H9 (cell line): Measurements from ENCODE around the gene CBFA2T2. TPM values are rescaled to one million over a fixed set of nuclear protein-coding genes. Genes with fewer than 3 reads are reported as not detected.

Experiments
- DNase-seq: peaks from one replicate; pipeline ENCODE4 v3.0.0-alpha.2; 2017
- H2AFZ ChIP-seq: one replicate; pipeline ENCODE4 v1.6.1; 2013; ENCODE audit warnings: mild to moderate bottlenecking, low read length, control low read depth, moderate library complexity
- H2AK5ac ChIP-seq: 2 replicates; pipeline ENCODE4 v1.6.1; 2013; ENCODE audit warnings: low read length, control low read depth, mixed read lengths; ENCODE audit not compliant: insufficient read length
- H2BK120ac ChIP-seq: one replicate; pipeline ENCODE4 v1.6.1; 2013; ENCODE audit warnings: low read depth, mild to moderate bottlenecking, low read length, control low read depth, inconsistent platforms; ENCODE audit not compliant: poor library complexity, severe bottlenecking
- H2BK12ac ChIP-seq: 2 replicates; pipeline ENCODE4 v1.6.1; 2013; ENCODE audit warnings: low read length, control low read depth, mixed read lengths, low read depth; ENCODE audit not compliant: insufficient read length
- H2BK15ac ChIP-seq: 2 replicates; pipeline ENCODE4 v1.6.1; 2013; ENCODE audit warnings: low read depth, low read length, control low read depth
- H2BK20ac ChIP-seq: one replicate; pipeline ENCODE4 v1.6.1; 2013; ENCODE audit warnings: low read depth, mild to moderate bottlenecking, low read length, control low read depth, inconsistent platforms; ENCODE audit not compliant: poor library complexity, severe bottlenecking
- H2BK5ac ChIP-seq: 2 replicates; pipeline ENCODE4 v1.6.1; 2013; ENCODE audit warnings: low read length, control low read depth, mixed read lengths; ENCODE audit not compliant: insufficient read length
- H3K14ac ChIP-seq: 2 replicates; pipeline ENCODE4 v1.6.1; 2013; ENCODE audit warnings: low read length, control low read depth; ENCODE audit not compliant: insufficient read depth
- H3K18ac ChIP-seq: 2 replicates; pipeline ENCODE4 v1.6.1; 2013; ENCODE audit warnings: low read depth, mild to moderate bottlenecking, mixed read lengths, low read length, control low read depth; ENCODE audit not compliant: insufficient read length
- H3K23ac ChIP-seq: 2 replicates; pipeline ENCODE4 v1.6.1; 2013; ENCODE audit warnings: low read length, control low read depth, mixed read lengths, low read depth; ENCODE audit not compliant: insufficient read length
- H3K23me2 ChIP-seq: 2 replicates; pipeline ENCODE4 v1.6.1; 2013; ENCODE audit warnings: low read depth, mild to moderate bottlenecking, mixed read lengths, low read length, control low read depth; ENCODE audit not compliant: insufficient read length, poor library complexity, severe bottlenecking
- H3K27ac ChIP-seq: 2 replicates; pipeline ENCODE4 v1.5.1; 2013; ENCODE audit warnings: low read length, control low read depth, mixed read lengths, low read depth; ENCODE audit not compliant: insufficient read length
- H3K27me3 ChIP-seq: 2 replicates; pipeline ENCODE4 v1.6.1; 2013; ENCODE audit warnings: low read length, control low read depth, inconsistent platforms; ENCODE audit not compliant: insufficient read depth
- H3K4ac ChIP-seq: 2 replicates; pipeline ENCODE4 v1.6.1; 2013; ENCODE audit warnings: low read depth, mild to moderate bottlenecking, control low read depth, inconsistent platforms, low read length, moderate library complexity
- H3K4me1 ChIP-seq: 2 replicates; pipeline ENCODE4 v1.6.1; 2013; ENCODE audit warnings: low read length, control low read depth, inconsistent platforms; ENCODE audit not compliant: insufficient read depth
- H3K4me2 ChIP-seq: 2 replicates; pipeline ENCODE4 v1.6.1; 2013; ENCODE audit warnings: low read length, control low read depth, mixed read lengths; ENCODE audit not compliant: insufficient read length, insufficient read depth
- H3K56ac ChIP-seq: 2 replicates; pipeline ENCODE4 v1.6.1; 2013; ENCODE audit warnings: low read depth, mild to moderate bottlenecking, mixed read lengths, low read length, control low read depth; ENCODE audit not compliant: insufficient read length
- H3K79me1 ChIP-seq: 2 replicates; pipeline ENCODE4 v1.6.1; 2013; ENCODE audit warnings: low read depth, mild to moderate bottlenecking, moderate library complexity, low read length, control low read depth, inconsistent platforms; ENCODE audit not compliant: insufficient read depth, poor library complexity, severe bottlenecking
- H3K79me2 ChIP-seq: 2 replicates; pipeline ENCODE4 v1.6.1; 2013; ENCODE audit warnings: low read length, control low read depth, inconsistent platforms; ENCODE audit not compliant: insufficient read depth
- H3K9ac ChIP-seq: 2 replicates; pipeline ENCODE4 v1.6.1; 2013; ENCODE audit warnings: low read length, control low read depth, mixed read lengths; ENCODE audit not compliant: insufficient read length; ENCODE audit errors: extremely low read depth
- H3K9me3 ChIP-seq: one replicate; pipeline ENCODE4 v1.6.1; 2013; ENCODE audit warnings: low read depth, low read length, inconsistent platforms; ENCODE audit not compliant: control insufficient read depth
- H3T11ph ChIP-seq: one replicate; pipeline ENCODE4 v1.6.1; 2013; ENCODE audit warnings: mild to moderate bottlenecking, low read length, control low read depth, inconsistent platforms
- H4K20me1 ChIP-seq: one replicate; pipeline ENCODE4 v1.6.1; 2013; ENCODE audit not compliant: control insufficient read depth, insufficient read length, insufficient read depth
- H4K5ac ChIP-seq: 2 replicates; pipeline ENCODE4 v1.6.1; 2013; ENCODE audit warnings: low read depth, mild to moderate bottlenecking, mixed read lengths, low read length, control low read depth; ENCODE audit not compliant: insufficient read length
- H4K8ac ChIP-seq: replicated peaks from 2 replicates; pipeline ENCODE4 v1.6.1; 2013; ENCODE audit warnings: low read length, control low read depth, mixed read lengths, low read depth; ENCODE audit not compliant: insufficient read length
- H4K91ac ChIP-seq: 2 replicates; pipeline ENCODE4 v1.6.1; 2013; ENCODE audit warnings: low read depth, mild to moderate bottlenecking, moderate library complexity, mixed read lengths, low read length, control low read depth; ENCODE audit not compliant: insufficient read length
- H3K27ac Mint-ChIP-seq, 3 experiments: 2 replicates in 2 of 3; 3 replicates in 1 of 3; pipeline ENCODE4 v1.8.0; 2020 to 2021; ENCODE audit warnings: mixed read lengths in 3 of 3, mild to moderate bottlenecking in 1 of 3, moderate library complexity in 1 of 3
- H3K27me3 Mint-ChIP-seq: 2 replicates; pipeline ENCODE4 v1.8.0; 2021; ENCODE audit warnings: low read depth, mild to moderate bottlenecking, moderate library complexity, mixed read lengths
- H3K36me3 Mint-ChIP-seq, 3 experiments: 2 replicates in 2 of 3; 3 replicates in 1 of 3; pipeline ENCODE4 v1.8.0; 2020 to 2021; ENCODE audit warnings: low read depth in 3 of 3, mixed read lengths in 3 of 3; ENCODE audit not compliant: insufficient read depth in 1 of 3
- H3K4me1 Mint-ChIP-seq, 2 experiments: 2 replicates each; pipeline ENCODE4 v1.8.0; 2020; ENCODE audit warnings: mixed read lengths in 2 of 2
- H3K4me3 Mint-ChIP-seq, 2 experiments: 2 replicates in 1 of 2; 3 replicates in 1 of 2; pipeline ENCODE4 v1.8.0; 2020 to 2021; ENCODE audit warnings: mild to moderate bottlenecking in 2 of 2, mixed read lengths in 2 of 2, moderate library complexity in 1 of 2
- H3K9me3 Mint-ChIP-seq, 2 experiments: 2 replicates in 1 of 2; 3 replicates in 1 of 2; pipeline ENCODE4 v1.8.0; 2020; ENCODE audit warnings: mild to moderate bottlenecking in 2 of 2, mixed read lengths in 2 of 2, moderate library complexity in 1 of 2
- WGBS: extraction: QIAGEN DNeasy Blood & Tissue Kit; methylation state at CpG from one replicate; pipeline ENCODE4 v1.1.7; 2013; ENCODE audit warnings: missing lambda C conversion rate, low lambda C conversion rate, mixed read lengths; ENCODE audit not compliant: insufficient read length; ENCODE audit errors: extremely low coverage; 5-methylcytosine and 5-hydroxymethylcytosine counted together
- total RNA-seq: library from RNA; stranded (reverse); gene quantifications from 2 replicates; pipeline ENCODE4 v1.2.1, GENCODE V29; 2021
- TF ChIP-seq, protein P1 (sequence below): fragments of 200-600 bp; sonication (generic); conservative IDR thresholded peaks from 3 replicates; pipeline ENCODE4 v1.8.0; 2021; ENCODE audit warnings: antibody characterized with exemption, mild to moderate bottlenecking

CBFA2T2 gene
- total RNA-seq, 1 experiment from 2014 or later = 11.2 TPM

DNA sequence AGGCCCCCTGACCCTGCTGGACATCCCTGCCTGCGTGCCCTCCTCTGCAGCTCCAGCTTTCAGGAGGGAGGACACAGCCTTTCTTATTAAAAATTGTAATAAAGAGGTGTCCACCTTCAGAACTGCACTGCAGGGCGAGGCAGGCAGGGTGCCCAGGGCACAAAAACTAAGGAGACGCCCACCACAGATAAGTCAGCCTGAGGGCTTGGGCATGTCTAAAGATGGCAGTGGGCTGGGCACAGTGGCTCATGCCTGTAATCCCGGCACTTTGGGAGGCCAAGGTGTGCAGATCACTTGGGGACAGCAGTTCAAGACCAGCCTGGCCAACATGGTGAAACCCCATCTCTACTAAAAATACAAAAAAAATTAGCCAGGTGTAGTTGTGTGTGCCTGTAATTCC is 165.3 kb downstream of the CBFA2T2 start:
- Mint-ChIP-seq H3K9me3 (no peaks in the 10 kb centered on the region; a peak in 1 of 5 replicates), H3K4me1 (peaks cover 23 to 25% of the 10 kb centered on the region in 2 experiments), H3K27me3 (no peaks in the 10 kb centered on the region), H3K27ac (no peak overlapping the region; a peak in 1 of 7 replicates), H3K36me3 (peaks cover 0 to 35% (median 4%) of the 10 kb centered on the region in 3 experiments; a peak in 5 of 7 replicates), H3K4me3 (no peak overlapping the region)
- H3K27ac ChIP-seq = no peak overlapping the region
- no peak overlapping the region for H2AFZ ChIP-seq
- H3K23ac ChIP-seq = no peak overlapping the region
- H2BK120ac ChIP-seq = no peak overlapping the region
- H3K23me2 ChIP-seq = no peaks in the 10 kb centered on the region
- no peak overlapping the region for H3K4me2 ChIP-seq
- no peak overlapping the region for H2BK15ac ChIP-seq
- TF ChIP-seq, protein P1, sequence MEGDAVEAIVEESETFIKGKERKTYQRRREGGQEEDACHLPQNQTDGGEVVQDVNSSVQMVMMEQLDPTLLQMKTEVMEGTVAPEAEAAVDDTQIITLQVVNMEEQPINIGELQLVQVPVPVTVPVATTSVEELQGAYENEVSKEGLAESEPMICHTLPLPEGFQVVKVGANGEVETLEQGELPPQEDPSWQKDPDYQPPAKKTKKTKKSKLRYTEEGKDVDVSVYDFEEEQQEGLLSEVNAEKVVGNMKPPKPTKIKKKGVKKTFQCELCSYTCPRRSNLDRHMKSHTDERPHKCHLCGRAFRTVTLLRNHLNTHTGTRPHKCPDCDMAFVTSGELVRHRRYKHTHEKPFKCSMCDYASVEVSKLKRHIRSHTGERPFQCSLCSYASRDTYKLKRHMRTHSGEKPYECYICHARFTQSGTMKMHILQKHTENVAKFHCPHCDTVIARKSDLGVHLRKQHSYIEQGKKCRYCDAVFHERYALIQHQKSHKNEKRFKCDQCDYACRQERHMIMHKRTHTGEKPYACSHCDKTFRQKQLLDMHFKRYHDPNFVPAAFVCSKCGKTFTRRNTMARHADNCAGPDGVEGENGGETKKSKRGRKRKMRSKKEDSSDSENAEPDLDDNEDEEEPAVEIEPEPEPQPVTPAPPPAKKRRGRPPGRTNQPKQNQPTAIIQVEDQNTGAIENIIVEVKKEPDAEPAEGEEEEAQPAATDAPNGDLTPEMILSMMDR = no peak
- H2BK12ac ChIP-seq = no peak overlapping the region
- H3K9ac ChIP-seq = no peak overlapping the region
- no peak overlapping the region for H3K4ac ChIP-seq
- H3K4me1 ChIP-seq = no peaks in the 10 kb centered on the region
- H3K18ac ChIP-seq = no peak overlapping the region
- H2AK5ac ChIP-seq = no peak overlapping the region
- no peaks in the 10 kb centered on the region for H3K79me2 ChIP-seq
- no peaks in the 10 kb centered on the region for H3K79me1 ChIP-seq
- no peak overlapping the region for H2BK5ac ChIP-seq
- no peak overlapping the region for H4K5ac ChIP-seq
- no peak overlapping the region for H3T11ph ChIP-seq
- H2BK20ac ChIP-seq = no peak overlapping the region
- H3K14ac ChIP-seq = no peak overlapping the region
- H3K27me3 ChIP-seq = no peaks in the 10 kb centered on the region
- no peak for DNase-seq
- no peaks in the 10 kb centered on the region for H4K20me1 ChIP-seq
- H4K8ac ChIP-seq = no peak overlapping the region
- H3K9me3 ChIP-seq = no peaks in the 10 kb centered on the region
- no peak overlapping the region for H3K56ac ChIP-seq
- no peak overlapping the region for H4K91ac ChIP-seq
- whole genome bisulfite sequencing = no CpG with 5 or more reads among the region's 4 CpGs
